Measurements from ENCODE around the gene ANO9.
"Not testable (repeated sequence)": the region's sequence is repeated elsewhere in the genome, so short reads cannot be mapped to it uniquely, and the experiment has no call there.

Gene ANO9

GRCh38 chr11:433641-434040 is 8.2 kb downstream of the ANO9 start:
- DNase-seq (ENCODE audit: low read depth), result no peak

- DNase-seq (ENCODE audit: low read depth), result no peak
These were observed 8.7 kb downstream of the ANO9 start for GRCh38 chr11:433111-433510.

- no peak for DNase-seq (ENCODE audit: low read depth)
These were observed 9.2 kb downstream of the ANO9 start for GRCh38 chr11:432501-433100.

GRCh38 chr11:431921-432320 is 9.9 kb downstream of the ANO9 start:
- no peak for DNase-seq (ENCODE audit: low read depth)

- no peak for DNase-seq (ENCODE audit: low read depth)
These were observed 11.8 kb downstream of the ANO9 start for GRCh38 chr11:429931-430456.

- no peak for DNase-seq (ENCODE audit: low read depth)
These were observed 12.4 kb downstream of the ANO9 start for GRCh38 chr11:429391-429790.

GRCh38 chr11:428295-428694 is 13.5 kb downstream of the ANO9 start:
- DNase-seq (ENCODE audit: low read depth), result no peak

- no peak for DNase-seq (ENCODE audit: low read depth)
These were observed 15.0 kb downstream of the ANO9 start for GRCh38 chr11:426851-427250.

- no peak for DNase-seq (ENCODE audit: low read depth)
These were observed 16.5 kb downstream of the ANO9 start for GRCh38 chr11:425301-425700.

- not testable (repeated sequence) for DNase-seq (ENCODE audit: low read depth)
These were observed 17.0 kb downstream of the ANO9 start for GRCh38 chr11:424766-425165.

GRCh38 chr11:424232-424631 is 17.6 kb downstream of the ANO9 start:
- no peak for DNase-seq (ENCODE audit: low read depth)

- DNase-seq (ENCODE audit: low read depth), result no peak
These were observed 19.6 kb downstream of the ANO9 start for GRCh38 chr11:422249-422656.

GRCh38 chr11:420911-421321 is 20.9 kb downstream of the ANO9 start:
- no peak for DNase-seq (ENCODE audit: low read depth)

GRCh38 chr11:420054-420910 is 21.5 kb downstream of the ANO9 start:
- DNase-seq (ENCODE audit: low read depth), result no peak

- no peak for DNase-seq (ENCODE audit: low read depth)
These were observed 22.4 kb downstream of the ANO9 start for GRCh38 chr11:419248-420005.

GRCh38 chr11:418343-419247 is 23.2 kb downstream of the ANO9 start:
- no peak for DNase-seq (ENCODE audit: low read depth)

- DNase-seq (ENCODE audit: low read depth), result no peak
These were observed 24.0 kb downstream of the ANO9 start for GRCh38 chr11:417652-418342.

GRCh38 chr11:416757-417621 is 24.8 kb downstream of the ANO9 start:
- no peak for DNase-seq (ENCODE audit: low read depth)

- no peak for DNase-seq (ENCODE audit: low read depth)
These were observed 25.6 kb downstream of the ANO9 start for GRCh38 chr11:416051-416756.
